HepG2 (cell line): Measurements from ENCODE around the gene HPDL. TPM values are rescaled to one million over a fixed set of nuclear protein-coding genes. Genes with fewer than 3 reads are reported as not detected.

Experiments
- AKAP8 ChIP-seq: sonication (generic); formaldehyde crosslinking; IDR thresholded peaks from 2 replicates; pipeline ENCODE4 v1.5.1; 2020; ENCODE audit warnings: mild to moderate bottlenecking, missing genetic modification reagents
- BORCS8-MEF2B ChIP-seq: sonication (generic); formaldehyde crosslinking; IDR thresholded peaks from 2 replicates; pipeline ENCODE4 v1.8.0; 2022; ENCODE audit warnings: mild to moderate bottlenecking, missing genetic modification reagents
- CHCHD3 ChIP-seq: sonication (generic); formaldehyde crosslinking; IDR thresholded peaks from 2 replicates; pipeline ENCODE4 v1.8.0; 2022; ENCODE audit warnings: mild to moderate bottlenecking, missing genetic modification reagents, moderate library complexity
- DNMT3B ChIP-seq: conservative IDR thresholded peaks from 2 replicates; pipeline ENCODE4 v1.6.1; 2016; ENCODE audit warnings: missing biosample characterization, control low read depth
- EHMT2 ChIP-seq: fragments of 200-600 bp; sonication (generic); IDR thresholded peaks from 2 replicates; pipeline ENCODE4 v1.7.0; 2017; ENCODE audit warnings: antibody characterized with exemption, low read depth, low read length, borderline replicate concordance
- FIP1L1 ChIP-seq: fragments of 200-400 bp; formaldehyde crosslinking; IDR thresholded peaks from 2 replicates; pipeline ENCODE4 v1.6.1; 2018; ENCODE audit warnings: low read depth, mild to moderate bottlenecking, low read length, moderate library complexity, borderline replicate concordance; ENCODE audit not compliant: insufficient read depth
- JDP2 ChIP-seq: sonication (generic); formaldehyde crosslinking; IDR thresholded peaks from 2 replicates; pipeline ENCODE4 v1.8.1; 2022; ENCODE audit warnings: missing genetic modification reagents, borderline replicate concordance
- KDM3A ChIP-seq: IDR thresholded peaks from 2 replicates; pipeline ENCODE4 v1.6.1; 2018; ENCODE audit warnings: low read depth, missing compliant biosample characterization
- NKX3-1 ChIP-seq: sonication (generic); formaldehyde crosslinking; IDR thresholded peaks from 2 replicates; pipeline ENCODE4 v1.5.0; 2020; ENCODE audit warnings: missing genetic modification reagents
- RCOR2 ChIP-seq: IDR thresholded peaks from 2 replicates; pipeline ENCODE4 v1.6.1; 2016; ENCODE audit warnings: missing biosample characterization, missing genetic modification reagents
- SMARCC2 ChIP-seq: fragments of 450-650 bp; IDR thresholded peaks from 2 replicates; pipeline ENCODE4 v1.6.1; 2017; ENCODE audit warnings: antibody characterized with exemption, mild to moderate bottlenecking
- SOX5 ChIP-seq: IDR thresholded peaks from 2 replicates; pipeline ENCODE4 v1.6.1; 2016; ENCODE audit warnings: borderline replicate concordance
- SP4 ChIP-seq: sonication (generic); formaldehyde crosslinking; IDR thresholded peaks from 2 replicates; pipeline ENCODE4 v1.8.1; 2023; ENCODE audit warnings: mild to moderate bottlenecking, missing genetic modification reagents
- SRSF1 ChIP-seq: fragments of 200-400 bp; formaldehyde crosslinking; optimal IDR thresholded peaks from 2 replicates; pipeline ENCODE3; 2017; ENCODE audit warnings: mild to moderate bottlenecking, low read depth, low read length, moderate library complexity
- SRSF4 ChIP-seq: fragments of 200-400 bp; formaldehyde crosslinking; IDR thresholded peaks from one replicate; pipeline ENCODE4 v1.6.1; 2018; ENCODE audit warnings: mild to moderate bottlenecking, low read depth, low read length, moderate library complexity; ENCODE audit not compliant: poor library complexity, severe bottlenecking
- ZEB1 ChIP-seq: IDR thresholded peaks from 2 replicates; pipeline ENCODE4 v1.6.1; 2012; ENCODE audit warnings: mild to moderate bottlenecking, low read depth, inconsistent platforms; ENCODE audit not compliant: insufficient replicate concordance
- ZFP82 ChIP-seq: sonication (generic); formaldehyde crosslinking; IDR thresholded peaks from 2 replicates; pipeline ENCODE4 v1.5.1; 2020; ENCODE audit warnings: mild to moderate bottlenecking, missing genetic modification reagents, borderline replicate concordance
- ZNF225 ChIP-seq: sonication (generic); formaldehyde crosslinking; IDR thresholded peaks from 2 replicates; pipeline ENCODE4 v1.4.0; 2020; ENCODE audit warnings: mild to moderate bottlenecking, missing genetic modification reagents
- ZNF251 ChIP-seq: sonication (generic); formaldehyde crosslinking; IDR thresholded peaks from 2 replicates; pipeline ENCODE4 v1.9.0; 2021; ENCODE audit warnings: mild to moderate bottlenecking, missing genetic modification reagents
- ZNF570 ChIP-seq: sonication (generic); formaldehyde crosslinking; IDR thresholded peaks from 2 replicates; pipeline ENCODE4 v1.4.0; 2020; ENCODE audit warnings: mild to moderate bottlenecking, missing genetic modification reagents, borderline replicate concordance
- ZNF629 ChIP-seq: sonication (generic); formaldehyde crosslinking; conservative IDR thresholded peaks from 2 replicates; pipeline ENCODE4 v1.5.0; 2020; ENCODE audit warnings: missing genetic modification reagents
- ZNF644 ChIP-seq: IDR thresholded peaks from 2 replicates; pipeline ENCODE4 v1.6.1; 2016; ENCODE audit warnings: low read depth
- ZNF670 ChIP-seq: sonication (generic); formaldehyde crosslinking; IDR thresholded peaks from 2 replicates; pipeline ENCODE4 v1.8.0; 2022; ENCODE audit warnings: mild to moderate bottlenecking, missing genetic modification reagents, borderline replicate concordance
- ZNF782 ChIP-seq: sonication (generic); formaldehyde crosslinking; IDR thresholded peaks from 2 replicates; pipeline ENCODE4 v1.4.0; 2020; ENCODE audit warnings: missing genetic modification reagents, mild to moderate bottlenecking, borderline replicate concordance
- ZSCAN31 ChIP-seq: sonication (generic); formaldehyde crosslinking; IDR thresholded peaks from 2 replicates; pipeline ENCODE4 v1.5.0; 2020; ENCODE audit warnings: low read depth, mild to moderate bottlenecking, missing genetic modification reagents
- polyA plus RNA-seq, 8 experiments: library from polyadenylated mRNA; depleted of rRNA in 3 of 8; stranded (reverse) in 7 of 8; unstranded in 1 of 8; fragments of >200 nt; fragmentation: Illumina TruSeq in 4 of 8; extraction: Trizol in 4 of 8; gene quantifications; 2 replicates each; pipeline versions ENCODE4 v1.2.1 to v1.2.3, GENCODE V29; 2011 to 2016; ENCODE audit warnings: low read depth in 4 of 8, missing spikeins in 1 of 8, mixed read lengths in 1 of 8; ENCODE audit not compliant: insufficient read depth in 1 of 8
- total RNA-seq, 5 experiments: library from RNA; depleted of rRNA; stranded (reverse); fragments of >200 nt; fragmentation: Illumina TruSeq; extraction: Trizol; gene quantifications; 2 replicates each; pipeline ENCODE4 v1.2.3, GENCODE V29; 2016; ENCODE audit warnings: low read depth in 1 of 5
- TF ChIP-seq, protein P1 (sequence below): sonication (generic); formaldehyde crosslinking; IDR thresholded peaks from 2 replicates; pipeline ENCODE4 v1.5.0; 2020; ENCODE audit warnings: missing genetic modification reagents, mild to moderate bottlenecking, borderline replicate concordance
- TF ChIP-seq, protein P2 (sequence below): sonication (generic); formaldehyde crosslinking; IDR thresholded peaks from 2 replicates; pipeline ENCODE4 v1.4.0; 2020; ENCODE audit warnings: missing genetic modification reagents
- TF ChIP-seq, protein P3 (sequence below): sonication (generic); formaldehyde crosslinking; IDR thresholded peaks from 2 replicates; pipeline ENCODE4 v1.4.0; 2020; ENCODE audit warnings: missing genetic modification reagents, borderline replicate concordance

The HPDL gene
- total and polyA plus RNA-seq, 2 of the 13 experiments (the other 11 are each of a cell fraction or from before 2014, with no cell fraction given) = not detected

DNA sequence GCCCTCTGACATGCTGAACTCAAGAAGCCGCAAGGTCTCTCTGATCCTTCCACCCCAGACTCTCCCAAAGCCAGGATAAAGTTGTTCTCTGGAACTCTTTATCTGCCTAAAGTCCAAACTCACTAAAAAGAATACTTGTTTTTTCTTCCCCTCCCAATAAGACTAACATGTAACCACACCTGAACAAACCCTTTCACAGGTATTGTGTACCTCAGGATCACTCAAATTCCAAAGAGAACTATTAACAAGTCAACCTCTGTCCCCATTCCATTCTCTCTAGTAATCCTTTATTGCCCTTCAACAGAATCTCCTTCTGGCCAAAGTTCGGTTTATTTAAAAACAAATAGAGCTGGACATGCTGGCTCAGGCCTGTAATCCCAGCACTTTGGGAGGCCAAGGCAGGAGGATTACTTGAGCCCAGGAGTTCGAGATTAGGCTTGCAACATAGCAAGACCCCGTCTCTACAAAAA, 9.2 kb downstream of the HPDL start (continued):
- TF ChIP-seq AKAP8 (no peak), ZFP82 (CRISPR knock-in tag) (no peak), SMARCC2 (no peak), SRSF4 (no peak), BORCS8-MEF2B (CRISPR knock-in tag) (no peak), ZNF644 (peak; percentile 71; the same call in 1 of the 2 replicates), ZEB1 (peak; percentile 99), ZNF782 (no peak), JDP2 (CRISPR knock-in tag) (no peak), ZNF570 (CRISPR knock-in tag) (no peak), NKX3-1 (CRISPR knock-in tag) (no peak), RCOR2 (CRISPR knock-in tag) (peak; percentile 87), ZNF629 (CRISPR knock-in tag) (0 out of 2 replicates have a peak, but pooled peaks have one; percentile 17), ZNF670 (CRISPR knock-in tag) (no peak), EHMT2 (no peak), SP4 (CRISPR knock-in tag) (no peak), SRSF1 (no peak), ZSCAN31 (no peak), FIP1L1 (no peak), CHCHD3 (CRISPR knock-in tag) (no peak), ZNF251 (no peak), SOX5 (CRISPR knock-in tag) (peak; percentile 87; the same call in 1 of the 2 replicates), ZNF225 (no peak), KDM3A (CRISPR knock-in tag) (no peak), DNMT3B (CRISPR knock-in tag) (no peak)
- TF ChIP-seq, protein P1, sequence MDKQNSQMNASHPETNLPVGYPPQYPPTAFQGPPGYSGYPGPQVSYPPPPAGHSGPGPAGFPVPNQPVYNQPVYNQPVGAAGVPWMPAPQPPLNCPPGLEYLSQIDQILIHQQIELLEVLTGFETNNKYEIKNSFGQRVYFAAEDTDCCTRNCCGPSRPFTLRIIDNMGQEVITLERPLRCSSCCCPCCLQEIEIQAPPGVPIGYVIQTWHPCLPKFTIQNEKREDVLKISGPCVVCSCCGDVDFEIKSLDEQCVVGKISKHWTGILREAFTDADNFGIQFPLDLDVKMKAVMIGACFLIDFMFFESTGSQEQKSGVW = no peak
- TF ChIP-seq, protein P2, sequence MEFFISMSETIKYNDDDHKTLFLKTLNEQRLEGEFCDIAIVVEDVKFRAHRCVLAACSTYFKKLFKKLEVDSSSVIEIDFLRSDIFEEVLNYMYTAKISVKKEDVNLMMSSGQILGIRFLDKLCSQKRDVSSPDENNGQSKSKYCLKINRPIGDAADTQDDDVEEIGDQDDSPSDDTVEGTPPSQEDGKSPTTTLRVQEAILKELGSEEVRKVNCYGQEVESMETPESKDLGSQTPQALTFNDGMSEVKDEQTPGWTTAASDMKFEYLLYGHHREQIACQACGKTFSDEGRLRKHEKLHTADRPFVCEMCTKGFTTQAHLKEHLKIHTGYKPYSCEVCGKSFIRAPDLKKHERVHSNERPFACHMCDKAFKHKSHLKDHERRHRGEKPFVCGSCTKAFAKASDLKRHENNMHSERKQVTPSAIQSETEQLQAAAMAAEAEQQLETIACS (CRISPR knock-in tag) = no peak
- TF ChIP-seq, protein P3, sequence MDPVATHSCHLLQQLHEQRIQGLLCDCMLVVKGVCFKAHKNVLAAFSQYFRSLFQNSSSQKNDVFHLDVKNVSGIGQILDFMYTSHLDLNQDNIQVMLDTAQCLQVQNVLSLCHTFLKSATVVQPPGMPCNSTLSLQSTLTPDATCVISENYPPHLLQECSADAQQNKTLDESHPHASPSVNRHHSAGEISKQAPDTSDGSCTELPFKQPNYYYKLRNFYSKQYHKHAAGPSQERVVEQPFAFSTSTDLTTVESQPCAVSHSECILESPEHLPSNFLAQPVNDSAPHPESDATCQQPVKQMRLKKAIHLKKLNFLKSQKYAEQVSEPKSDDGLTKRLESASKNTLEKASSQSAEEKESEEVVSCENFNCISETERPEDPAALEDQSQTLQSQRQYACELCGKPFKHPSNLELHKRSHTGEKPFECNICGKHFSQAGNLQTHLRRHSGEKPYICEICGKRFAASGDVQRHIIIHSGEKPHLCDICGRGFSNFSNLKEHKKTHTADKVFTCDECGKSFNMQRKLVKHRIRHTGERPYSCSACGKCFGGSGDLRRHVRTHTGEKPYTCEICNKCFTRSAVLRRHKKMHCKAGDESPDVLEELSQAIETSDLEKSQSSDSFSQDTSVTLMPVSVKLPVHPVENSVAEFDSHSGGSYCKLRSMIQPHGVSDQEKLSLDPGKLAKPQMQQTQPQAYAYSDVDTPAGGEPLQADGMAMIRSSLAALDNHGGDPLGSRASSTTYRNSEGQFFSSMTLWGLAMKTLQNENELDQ (CRISPR knock-in tag) = no peak
